Cardiac fibroblast (primary cell): Measurements from ENCODE around the gene GOLGA2.

Source experiments
- DNase-seq, 2 donors: peaks; one replicate each; pipeline versions ENCODE4 v3.0.0 to v3.0.0-alpha.2; 2010; ENCODE audit warnings: low read depth in 2 of 2
- H3K4me3 ChIP-seq, 2 donors: replicated peaks in 1 of 2; 1 replicate in 1 of 2; 2 replicates in 1 of 2; pipeline ENCODE4 v1.5.1; 2011; ENCODE audit warnings: low read depth in 2 of 2, low read length in 2 of 2, mild to moderate bottlenecking in 2 of 2, moderate library complexity in 1 of 2
- TF ChIP-seq, protein P1 (sequence below): IDR thresholded peaks from one replicate; pipeline ENCODE4 v1.5.1; 2011; ENCODE audit warnings: low read depth, mild to moderate bottlenecking, low read length, inconsistent platforms

Gene GOLGA2

DNA sequence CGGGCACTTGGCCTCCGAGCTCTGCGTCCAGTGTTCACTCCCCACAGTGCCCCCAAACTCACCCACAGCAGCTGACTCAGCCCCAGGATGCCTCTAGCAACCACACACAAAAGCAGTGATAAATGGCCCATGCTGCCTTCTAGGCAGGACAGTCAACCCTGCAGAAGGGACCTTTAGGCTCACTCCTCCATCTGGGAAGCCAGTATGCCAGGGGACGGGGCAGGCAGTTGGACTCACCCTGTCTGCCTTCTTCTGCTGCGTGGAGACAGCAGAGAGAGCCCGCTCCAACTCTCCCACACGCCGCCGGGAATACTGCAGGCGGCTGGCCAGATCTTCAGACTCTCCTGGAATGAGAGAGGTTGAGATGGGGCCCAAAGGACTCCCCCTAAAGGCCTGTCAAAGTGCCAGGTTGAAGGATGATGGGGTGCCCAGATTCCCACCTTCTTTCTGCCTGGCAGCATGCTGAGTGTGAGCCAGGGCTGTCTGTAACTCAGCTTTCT is 10.4 kb downstream of the GOLGA2 start:
- no peak overlapping the region for H3K4me3 ChIP-seq
- no peak for DNase-seq
- TF ChIP-seq, protein P1, sequence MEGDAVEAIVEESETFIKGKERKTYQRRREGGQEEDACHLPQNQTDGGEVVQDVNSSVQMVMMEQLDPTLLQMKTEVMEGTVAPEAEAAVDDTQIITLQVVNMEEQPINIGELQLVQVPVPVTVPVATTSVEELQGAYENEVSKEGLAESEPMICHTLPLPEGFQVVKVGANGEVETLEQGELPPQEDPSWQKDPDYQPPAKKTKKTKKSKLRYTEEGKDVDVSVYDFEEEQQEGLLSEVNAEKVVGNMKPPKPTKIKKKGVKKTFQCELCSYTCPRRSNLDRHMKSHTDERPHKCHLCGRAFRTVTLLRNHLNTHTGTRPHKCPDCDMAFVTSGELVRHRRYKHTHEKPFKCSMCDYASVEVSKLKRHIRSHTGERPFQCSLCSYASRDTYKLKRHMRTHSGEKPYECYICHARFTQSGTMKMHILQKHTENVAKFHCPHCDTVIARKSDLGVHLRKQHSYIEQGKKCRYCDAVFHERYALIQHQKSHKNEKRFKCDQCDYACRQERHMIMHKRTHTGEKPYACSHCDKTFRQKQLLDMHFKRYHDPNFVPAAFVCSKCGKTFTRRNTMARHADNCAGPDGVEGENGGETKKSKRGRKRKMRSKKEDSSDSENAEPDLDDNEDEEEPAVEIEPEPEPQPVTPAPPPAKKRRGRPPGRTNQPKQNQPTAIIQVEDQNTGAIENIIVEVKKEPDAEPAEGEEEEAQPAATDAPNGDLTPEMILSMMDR = no peak

DNA sequence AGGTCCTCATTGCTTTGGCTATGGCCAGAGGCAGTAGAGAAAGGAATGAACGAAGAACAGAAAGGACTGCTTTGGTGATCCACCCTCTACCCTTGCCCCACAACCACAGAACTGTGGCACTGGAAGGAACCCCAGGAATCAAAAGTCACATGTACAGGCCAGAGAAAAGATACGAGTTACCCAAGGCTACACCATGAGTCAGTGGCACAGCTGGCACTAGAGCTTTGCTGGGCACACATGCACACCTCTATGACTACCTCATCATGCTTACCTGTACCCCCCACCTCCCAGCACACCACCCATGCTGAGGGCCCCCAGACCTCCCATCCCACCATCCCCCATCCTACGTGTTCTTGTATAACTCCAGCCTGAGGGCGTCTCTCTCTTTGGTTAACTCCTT is 13.1 kb downstream of the GOLGA2 start:
- no peak overlapping the region for H3K4me3 ChIP-seq
- TF ChIP-seq, protein P1 = no peak
- DNase-seq = no peak

DNA sequence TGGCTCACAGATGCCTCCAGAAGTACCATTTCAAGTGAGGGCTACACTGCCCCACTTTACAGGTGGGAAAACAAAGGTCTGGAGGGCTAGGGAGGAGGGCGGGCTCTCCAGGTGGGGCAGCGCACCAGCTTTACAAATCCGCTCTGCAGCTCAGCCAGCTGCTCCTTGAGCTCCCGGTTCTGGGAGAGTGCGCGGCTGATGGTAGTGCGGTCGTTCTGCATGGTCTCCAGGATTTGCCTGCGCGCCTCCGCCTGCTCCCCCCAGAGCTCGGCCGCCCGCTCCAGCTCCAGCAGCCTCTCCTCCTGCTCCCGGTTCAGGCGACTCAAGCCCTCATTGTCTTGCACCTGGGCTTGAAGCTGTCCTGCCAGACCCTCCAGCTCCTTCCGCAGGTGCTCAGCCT is 15.5 kb downstream of the GOLGA2 start:
- no peak for DNase-seq
- no peak overlapping the region for H3K4me3 ChIP-seq
- TF ChIP-seq, protein P1 = no peak

DNA sequence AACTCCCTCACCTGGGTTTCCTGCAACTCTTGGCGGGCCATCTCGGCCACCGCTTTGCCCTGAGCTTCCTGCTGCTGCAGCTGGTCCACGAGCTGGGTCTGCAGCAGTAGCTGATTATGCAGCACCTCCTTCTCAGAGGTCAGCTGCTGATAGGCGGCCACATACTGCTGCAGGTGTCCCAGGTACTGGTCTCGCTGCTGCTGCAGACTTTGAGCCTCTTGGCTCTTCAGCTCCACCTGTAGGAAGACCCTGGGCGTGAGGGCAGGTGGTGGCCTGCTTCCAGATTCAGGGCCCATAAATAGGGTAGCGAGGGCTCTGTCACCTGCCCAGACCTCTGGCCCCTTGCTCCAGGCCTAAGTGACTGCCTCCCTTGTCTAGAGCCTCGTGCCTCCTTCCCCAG is 16.7 kb downstream of the GOLGA2 start:
- H3K4me3 ChIP-seq = no peak overlapping the region
- TF ChIP-seq, protein P1 = no peak
- DNase-seq = no peak

DNA sequence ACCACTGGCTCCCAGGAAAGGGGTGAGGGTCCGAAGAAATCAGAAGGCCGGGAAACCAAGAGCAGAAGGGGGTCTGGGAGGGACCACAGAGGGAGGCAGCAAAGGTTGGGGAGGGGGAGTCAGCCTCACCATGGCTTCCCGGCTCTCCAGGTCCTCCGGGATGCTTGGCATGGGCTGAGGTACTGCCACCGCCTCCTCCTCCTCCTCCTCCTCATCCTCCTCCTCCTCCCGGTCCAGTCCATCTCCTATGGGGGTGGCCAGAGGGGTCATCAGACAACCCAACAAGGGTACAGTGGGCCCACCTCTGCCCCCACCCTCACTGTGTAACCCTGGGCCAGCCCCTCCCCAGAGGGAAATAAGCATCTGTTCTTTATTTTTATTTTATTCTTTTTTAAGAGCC is 17.5 kb downstream of the GOLGA2 start:
- DNase-seq = no peak
- H3K4me3 ChIP-seq = no peak overlapping the region
- TF ChIP-seq, protein P1 = no peak

DNA sequence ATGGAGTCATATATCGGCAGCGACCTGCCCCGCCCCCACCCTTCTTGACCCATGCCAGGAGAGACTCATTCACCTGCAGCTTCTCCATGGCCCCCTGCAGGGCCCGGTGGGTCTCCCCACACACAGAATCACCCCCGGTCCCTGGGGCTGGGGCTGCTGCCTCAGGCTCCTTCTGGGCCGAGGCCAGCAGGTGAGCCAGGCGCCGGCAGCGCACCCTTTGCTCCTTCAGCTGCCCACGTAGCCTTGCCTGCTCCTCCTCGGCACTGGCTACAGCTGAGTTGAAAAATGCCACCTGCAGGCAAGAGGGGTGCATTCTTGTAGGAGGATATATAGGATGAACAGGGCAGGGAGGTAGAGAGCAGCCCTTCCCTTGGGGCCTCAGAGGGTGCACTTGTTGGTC is 17.9 kb downstream of the GOLGA2 start:
- TF ChIP-seq, protein P1 = no peak
- no peak overlapping the region for H3K4me3 ChIP-seq
- no peak for DNase-seq
